Activated naive CD4-positive, alpha-beta T cell (primary cell): ENCODE data around the gene CAPN11.
"Not testable (repeated sequence)": the region's sequence is repeated elsewhere in the genome, so short reads cannot be mapped to it uniquely, and the experiment has no call there.

Experiments used
- DNase-seq, 4 experiments: peaks; one replicate each; lab custom pipeline; 2025; lab: John Stamatoyannopoulos, UW

Gene CAPN11

GRCh38 chr6:44131892-44132291 is 26.7 kb upstream of the CAPN11 start:
- no peak for DNase-seq

DNA sequence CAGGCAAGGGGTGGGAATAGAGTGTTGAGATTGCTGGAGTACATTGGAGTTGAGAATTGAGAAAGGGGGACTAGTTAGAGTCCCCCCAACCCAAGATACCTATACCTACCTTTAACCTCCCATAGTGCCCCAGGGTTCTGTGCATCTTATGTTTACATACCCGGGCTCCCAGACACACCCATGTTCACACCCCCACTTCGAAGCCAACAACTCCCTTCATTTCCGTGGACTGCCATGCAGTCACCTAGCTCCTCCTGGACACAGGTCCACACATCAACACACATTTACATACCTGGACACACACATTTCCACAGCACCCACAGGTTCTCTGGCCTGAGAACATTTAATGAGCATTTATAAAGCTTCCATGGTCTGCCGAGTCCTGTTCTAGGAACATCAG is 26.1 kb upstream of the CAPN11 start:
- no peak for DNase-seq

- DNase-seq, result no peak
Observed at GRCh38 chr6:44133003-44133931, 25.4 kb upstream of the CAPN11 start.

GRCh38 chr6:44133981-44134711 is 24.5 kb upstream of the CAPN11 start:
- DNase-seq, result no peak

- no peak for DNase-seq
Observed at GRCh38 chr6:44135173-44135758, 23.4 kb upstream of the CAPN11 start.

GRCh38 chr6:44135875-44136274 is 22.7 kb upstream of the CAPN11 start:
- no peak for DNase-seq

- no peak for DNase-seq
Observed at GRCh38 chr6:44138717-44139350, 19.8 kb upstream of the CAPN11 start.

DNA sequence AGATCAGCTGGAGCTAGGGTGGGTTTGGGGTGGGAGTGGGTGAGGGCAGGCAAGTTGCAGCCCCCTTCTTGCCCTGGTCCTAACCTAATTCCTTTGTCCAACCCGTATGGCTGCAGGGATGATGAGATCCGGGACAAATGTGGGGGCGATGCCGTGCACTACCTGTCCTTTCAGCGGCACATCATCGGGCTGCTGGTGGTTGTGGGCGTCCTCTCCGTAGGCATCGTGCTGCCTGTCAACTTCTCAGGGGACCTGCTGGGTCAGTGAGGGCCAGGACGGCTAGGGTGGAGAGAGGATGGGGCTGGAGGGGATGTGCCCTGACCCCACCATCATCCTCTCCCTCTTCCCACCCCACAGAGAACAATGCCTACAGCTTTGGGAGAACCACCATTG is 19.3 kb upstream of the CAPN11 start:
- no peak for DNase-seq

GRCh38 chr6:44142835-44143234 is 15.8 kb upstream of the CAPN11 start:
- DNase-seq, result no peak

- no peak for DNase-seq
Observed at GRCh38 chr6:44143731-44144130, 14.9 kb upstream of the CAPN11 start.

GRCh38 chr6:44144536-44144935 is 14.1 kb upstream of the CAPN11 start:
- not testable (repeated sequence) for DNase-seq

- no peak for DNase-seq
Observed at GRCh38 chr6:44145839-44146238, 12.8 kb upstream of the CAPN11 start.

GRCh38 chr6:44146685-44147084 is 11.9 kb upstream of the CAPN11 start:
- DNase-seq, result no peak

GRCh38 chr6:44147256-44147655 is 11.4 kb upstream of the CAPN11 start:
- DNase-seq, result no peak

DNA sequence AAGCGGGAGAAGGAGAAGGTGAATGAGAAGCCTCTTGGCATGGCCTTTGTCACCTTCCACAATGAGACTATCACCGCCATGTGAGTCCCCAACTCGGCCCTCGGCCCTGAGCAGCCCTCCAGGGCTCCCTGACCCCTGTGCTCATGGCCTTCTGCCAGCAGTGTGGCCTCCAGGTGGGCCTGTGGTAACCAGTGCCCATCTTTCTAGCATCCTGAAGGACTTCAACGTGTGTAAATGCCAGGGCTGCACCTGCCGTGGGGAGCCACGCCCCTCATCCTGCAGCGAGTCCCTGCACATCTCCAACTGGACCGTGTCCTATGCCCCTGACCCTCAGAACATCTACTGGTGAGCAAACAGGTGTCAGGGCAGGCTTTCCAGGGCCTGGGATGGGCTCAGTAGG is 10.3 kb upstream of the CAPN11 start:
- no peak for DNase-seq

DNA sequence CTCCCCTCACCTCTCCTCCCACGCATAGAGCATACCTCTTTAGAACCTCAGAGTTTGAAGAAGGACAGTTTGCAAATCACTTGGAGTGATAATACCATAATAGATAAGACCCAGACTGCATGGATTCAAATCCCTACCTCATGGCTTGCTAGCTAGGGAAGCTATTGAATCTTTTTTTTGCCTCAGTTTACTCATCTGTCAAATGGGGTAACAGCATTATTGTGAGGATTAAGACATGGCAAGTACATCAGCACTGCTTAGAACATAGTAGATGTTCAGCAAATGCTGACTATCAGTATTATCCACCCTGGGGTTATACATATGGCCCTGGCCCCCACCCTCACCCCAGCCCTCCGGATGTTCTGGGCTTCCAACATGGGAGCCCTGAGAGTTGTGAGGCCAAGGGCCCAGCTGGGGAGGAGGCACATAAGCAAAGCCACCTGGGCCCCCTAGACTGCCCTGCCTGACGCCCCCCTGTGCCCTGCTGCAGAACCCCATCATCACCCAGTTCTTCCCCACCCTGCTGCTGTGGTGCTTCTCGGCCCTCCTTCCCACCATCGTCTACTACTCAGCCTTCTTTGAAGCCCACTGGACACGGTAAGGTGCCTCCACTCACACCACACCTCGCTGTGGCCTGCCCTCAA is 9.1 kb upstream of the CAPN11 start:
- no peak for DNase-seq

DNA sequence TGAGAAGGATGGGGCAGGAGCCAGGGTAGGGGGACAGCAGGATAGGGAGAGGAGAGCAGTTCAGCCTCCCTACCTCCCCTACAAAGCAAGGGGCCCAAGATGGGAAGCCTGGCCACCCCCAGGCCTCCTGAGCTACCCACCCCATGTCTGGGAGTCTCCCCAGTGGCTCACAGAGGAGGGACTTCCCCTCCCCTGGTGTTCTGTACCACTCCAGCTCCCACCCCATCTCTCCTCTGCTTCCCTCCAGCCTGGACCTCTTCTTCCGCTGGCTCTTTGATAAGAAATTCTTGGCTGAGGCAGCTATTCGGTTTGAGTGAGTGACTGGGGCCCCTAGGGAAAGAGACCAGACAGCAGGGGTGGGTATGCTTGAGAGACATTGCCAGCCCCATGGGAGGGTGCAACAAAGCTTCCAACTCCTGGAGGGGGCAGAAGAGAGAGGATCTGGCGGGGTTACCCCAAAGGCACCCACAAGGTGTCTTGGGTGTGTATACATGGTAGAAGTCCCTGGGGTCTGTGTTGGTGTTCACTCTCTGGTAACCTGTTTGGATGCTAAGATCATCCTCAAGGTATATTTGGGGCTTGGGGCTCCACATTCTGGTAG is 8.2 kb upstream of the CAPN11 start:
- DNase-seq, result no peak

- peak; percentile 72 to 79 (median 76) for DNase-seq
Observed at GRCh38 chr6:44151348-44152108, 7.1 kb upstream of the CAPN11 start.

DNA sequence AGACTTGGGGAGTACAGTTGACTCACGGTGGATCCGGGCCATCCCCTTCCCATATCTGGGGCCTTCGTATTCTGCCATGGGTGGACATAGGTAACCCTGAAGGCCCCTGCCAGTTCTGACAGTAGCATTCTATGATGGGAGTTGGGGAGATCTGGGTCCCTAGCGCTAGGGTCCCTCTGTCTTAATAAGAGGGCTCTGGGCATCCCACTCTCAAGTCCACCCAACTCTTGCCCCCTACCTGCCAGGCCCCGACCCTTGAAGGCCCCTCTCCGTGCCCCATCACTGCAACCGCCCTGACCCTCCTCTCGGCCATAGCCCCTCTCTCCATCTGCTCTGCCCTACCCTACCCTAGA is 6.5 kb upstream of the CAPN11 start:
- no peak for DNase-seq

DNA sequence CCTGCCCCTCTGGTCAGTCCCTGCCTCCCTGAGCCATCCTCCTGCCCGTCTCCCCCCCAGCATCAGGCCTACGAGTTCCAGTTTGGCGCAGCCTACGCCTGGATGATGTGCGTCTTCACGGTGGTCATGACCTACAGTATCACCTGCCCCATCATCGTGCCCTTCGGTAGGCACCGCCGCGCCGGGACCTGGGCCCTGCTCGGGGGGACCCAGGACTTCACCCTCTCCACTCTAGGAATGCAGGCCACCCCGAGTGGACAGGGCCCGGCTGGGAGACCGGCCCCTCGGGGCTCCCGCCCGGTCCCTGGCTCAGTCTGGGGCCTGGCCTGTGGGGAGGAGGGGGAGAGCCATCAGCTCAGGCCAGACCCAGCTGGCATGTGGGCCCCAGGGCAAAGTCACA is 6.1 kb upstream of the CAPN11 start:
- no peak for DNase-seq

- DNase-seq, result no peak
Observed at GRCh38 chr6:44154067-44154466, 4.6 kb upstream of the CAPN11 start.
